CD4-positive, alpha-beta T cell treated with Interleukin-15 for 1 hour (primary cell): Measurements from ENCODE around the gene SYVN1.

Source experiments
- DNase-seq: peaks from one replicate; pipeline ENCODE4 v3.0.0-alpha.2; 2020

The SYVN1 gene

GRCh38 chr11:65111744-65112545, 22.4 kb downstream of the SYVN1 start, which contains the start of gene TM7SF2:
TM7SF2 (plus strand) TSS chr11:65111872; CDS start chr11:65112016, 144 bp downstream.
- DNase-seq = peak; percentile 95

GRCh38 chr11:65111159-65111743, 23.1 kb downstream of the SYVN1 start:
- DNase-seq = no peak

GRCh38 chr11:65110354-65110861, 23.9 kb downstream of the SYVN1 start:
- peak; percentile 90 for DNase-seq

GRCh38 chr11:65109231-65110198, 24.8 kb downstream of the SYVN1 start:
- DNase-seq = no peak

- no peak for DNase-seq
These were observed 25.7 kb downstream of the SYVN1 start for GRCh38 chr11:65108469-65109123.

- DNase-seq = no peak
These were observed 26.4 kb downstream of the SYVN1 start for GRCh38 chr11:65107751-65108468.

GRCh38 chr11:65107078-65107477, 27.2 kb downstream of the SYVN1 start:
- no peak for DNase-seq

- DNase-seq = no peak
These were observed 29.7 kb downstream of the SYVN1 start for GRCh38 chr11:65104628-65105027.

- DNase-seq = no peak
These were observed 30.8 kb downstream of the SYVN1 start for GRCh38 chr11:65103476-65103875.

GRCh38 chr11:65102142-65103095, 31.9 kb downstream of the SYVN1 start:
- no peak for DNase-seq

GRCh38 chr11:65100674-65101350, 33.5 kb downstream of the SYVN1 start:
- no peak for DNase-seq

- DNase-seq = no peak
These were observed 37.4 kb downstream of the SYVN1 start for GRCh38 chr11:65096926-65097325.

- DNase-seq = peak; percentile 87
These were observed 38.1 kb downstream of the SYVN1 start, which contains the start of gene VPS51 for GRCh38 chr11:65095974-65096806. VPS51 (plus strand) TSS chr11:65096214; CDS start chr11:65096251, 37 bp downstream.

GRCh38 chr11:65095427-65095826, 38.9 kb downstream of the SYVN1 start:
- no peak for DNase-seq

- no peak for DNase-seq
These were observed 43.7 kb downstream of the SYVN1 start for GRCh38 chr11:65090628-65091027.

- no peak for DNase-seq
These were observed 44.7 kb downstream of the SYVN1 start for GRCh38 chr11:65089621-65090020.

- DNase-seq = no peak
These were observed 46.5 kb downstream of the SYVN1 start for GRCh38 chr11:65087827-65088226.

- no peak for DNase-seq
These were observed 47.1 kb downstream of the SYVN1 start for GRCh38 chr11:65087216-65087615.

- no peak for DNase-seq
These were observed 47.5 kb downstream of the SYVN1 start for GRCh38 chr11:65086809-65087208.
